Fibroblast of the aortic adventitia (primary cell): Measurements from ENCODE around the gene BPGM. TPM values are rescaled to one million over a fixed set of nuclear protein-coding genes. Genes with fewer than 3 reads are reported as not detected.

Source experiments
- DNase-seq: peaks from one replicate; pipeline ENCODE4 v3.0.0-alpha.2; 2010; ENCODE audit warnings: low read depth
- H3K4me3 ChIP-seq: 2 replicates; pipeline ENCODE4 v1.5.1; 2011; ENCODE audit warnings: low read depth, mild to moderate bottlenecking, control low read depth, low read length, moderate library complexity
- CTCF ChIP-seq: IDR thresholded peaks from 2 replicates; pipeline ENCODE4 v1.5.1; 2011; ENCODE audit warnings: mild to moderate bottlenecking, low read length, control low read depth, inconsistent platforms; ENCODE audit not compliant: insufficient read depth
- total RNA-seq: library from RNA; depleted of rRNA; stranded (reverse); fragments of >200 nt; gene quantifications from 2 replicates; pipeline ENCODE4 v1.2.3, GENCODE V29; 2012; ENCODE audit warnings: low replicate concordance

Gene BPGM
- total RNA-seq, 1 donor, result 52.4 TPM

- no peak for TF ChIP-seq CTCF
- DNase-seq, result no peak
Measured at GRCh38 chr7:134649226-134649775, 2.6 kb downstream of the BPGM start.

GRCh38 chr7:134651991-134652390 lies 5.3 kb downstream of the BPGM start:
- DNase-seq, result peak; percentile 49
- H3K4me3 ChIP-seq, result no peak overlapping the region
- TF ChIP-seq CTCF, result no peak

More at GRCh38 chr7:134649226-134649775, 2.6 kb downstream of the BPGM start:
- no peak overlapping the region for H3K4me3 ChIP-seq

GRCh38 chr7:134654104-134654775 lies 7.6 kb downstream of the BPGM start:
- H3K4me3 ChIP-seq, result no peak overlapping the region
- TF ChIP-seq CTCF, result no peak
- DNase-seq, result no peak

GRCh38 chr7:134657526-134657925 lies 10.9 kb downstream of the BPGM start:
- DNase-seq, result no peak
- TF ChIP-seq CTCF, result no peak
- H3K4me3 ChIP-seq, result no peak overlapping the region

GRCh38 chr7:134660242-134660785 lies 13.7 kb downstream of the BPGM start:
- H3K4me3 ChIP-seq, result no peak overlapping the region

GRCh38 chr7:134660961-134661376 lies 14.3 kb downstream of the BPGM start:
- DNase-seq, result peak; percentile 63
- H3K4me3 ChIP-seq, result no peak overlapping the region
- TF ChIP-seq CTCF, result no peak

More at GRCh38 chr7:134660242-134660785, 13.7 kb downstream of the BPGM start:
- TF ChIP-seq CTCF, result no peak
- DNase-seq, result peak; percentile 8
